ENCODE results near the gene CCDC33. TPM values are rescaled to one million over a fixed set of nuclear protein-coding genes. Genes with fewer than 3 reads are reported as not detected.
"Not testable (repeated sequence)": the region's sequence is repeated elsewhere in the genome, so short reads cannot be mapped to it uniquely, and the experiment has no call there.

Gene CCDC33
- total and polyA plus RNA-seq, 2 donors (not counting 1 experiment from before 2014, with no cell fraction given) = not detected

DNA sequence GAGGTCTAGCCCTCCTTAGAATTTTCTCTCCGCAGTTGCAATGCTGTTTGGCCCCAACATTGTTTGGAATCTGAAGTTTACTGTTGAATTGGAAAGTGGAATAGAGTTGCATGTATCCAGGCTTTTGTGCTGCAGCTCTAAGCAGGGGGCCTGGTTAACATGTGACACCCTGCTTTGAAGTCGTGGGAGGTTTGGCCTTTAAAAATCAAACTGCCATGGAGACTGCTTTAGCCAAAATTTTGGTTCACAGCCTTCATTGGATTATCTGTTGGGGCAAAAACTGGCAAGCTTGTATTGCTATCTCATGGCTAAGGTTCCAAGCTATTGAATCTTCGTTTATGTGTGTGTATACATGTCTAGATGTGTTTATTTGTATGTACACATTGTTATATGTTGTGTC, 115.5 kb downstream of the CCDC33 start:
- Histone ChIP-seq H2AFZ (ENCODE audit: insufficient read depth, low read depth, low read length, poor library complexity, severe bottlenecking) (no peak overlapping the region), H3K9ac (ENCODE audit: low read length) (no peak overlapping the region), H3K79me2 (ENCODE audit: control insufficient read depth, insufficient read depth, low read length) (no peaks in the 10 kb centered on the region), H3K4me3 (ENCODE audit: control extremely low read depth in 1 of 5, extremely low read depth in 1 of 5, insufficient read depth in 1 of 5, low read depth in 2 of 5, low read length in 4 of 5) (no peak overlapping the region), H3K9me3 (ENCODE audit: control extremely low read depth in 1 of 3, control insufficient read depth in 2 of 3, insufficient read depth in 1 of 3, low read length in 2 of 3) (peaks cover 0 to 8% (median 6%) of the 10 kb centered on the region in 3 donors), H4K20me1 (ENCODE audit: control insufficient read depth, insufficient read depth, low read length, poor library complexity, severe bottlenecking) (no peaks in the 10 kb centered on the region), H3K4me1 (ENCODE audit: control insufficient read depth in 2 of 2, insufficient read depth in 2 of 2, low read length in 2 of 2) (no peaks in the 10 kb centered on the region), H3K36me3 (replicated peaks in 1 of 2; ENCODE audit: control extremely low read depth in 1 of 2, control insufficient read depth in 1 of 2, extremely low read depth in 1 of 2, insufficient read depth in 2 of 2, low read length in 1 of 2) (no peaks in the 10 kb centered on the region), H3K27ac (ENCODE audit: low read length in 2 of 2) (no peak overlapping the region), H3K27me3 (replicated peaks in 1 of 4; ENCODE audit: control extremely low read depth in 1 of 4, control insufficient read depth in 3 of 4, insufficient read depth in 4 of 4, low read length in 3 of 4) (peaks cover 0 to 11% (median 0%) of the 10 kb centered on the region in 4 experiments), H3K4me2 (replicated peaks; ENCODE audit: low read depth, low read length, poor library complexity, severe bottlenecking) (no peak overlapping the region)
- H3K9me3 Mint-ChIP-seq (ENCODE audit: insufficient read depth) = peaks cover 2% of the 10 kb centered on the region
- H3K27ac Mint-ChIP-seq = no peak overlapping the region
- TF ChIP-seq EZH2 (IDR thresholded peaks at IDR 0.05; ENCODE audit: borderline replicate concordance, insufficient read depth, low read depth, low read length, poor library complexity, severe bottlenecking) (no peak), CTCF (IDR thresholded peaks at IDR 0.05) (no peak)
- POLR2A ChIA-PET = no interaction called here
- intact Hi-C loops (cut with micrococcal nuclease) = no loop called here
- WGBS (ENCODE audit: insufficient coverage) = 53% methylated on average over 2 of the region's 3 CpGs
- H3K4me1 Mint-ChIP-seq = no peaks in the 10 kb centered on the region
- ATAC-seq (ENCODE audit: low read depth) = no peak
- no peak for DNase-seq
- CTCF ChIA-PET = no interaction called here
- H3K4me3 Mint-ChIP-seq = no peak overlapping the region
- H3K27me3 Mint-ChIP-seq = peaks cover 30% of the 10 kb centered on the region

- peaks cover 0 to 8% (median 6%) of the 10 kb centered on the region in 3 donors for H3K9me3 ChIP-seq (ENCODE audit: control extremely low read depth in 1 of 3, control insufficient read depth in 2 of 3, insufficient read depth in 1 of 3, low read length in 2 of 3)
- H3K9ac ChIP-seq (ENCODE audit: low read length) = no peak overlapping the region
- CTCF ChIA-PET = no interaction called here
- Mint-ChIP-seq H3K27ac (no peak overlapping the region), H3K4me3 (no peak overlapping the region), H3K4me1 (no peaks in the 10 kb centered on the region), H3K9me3 (ENCODE audit: insufficient read depth) (peaks cover 2% of the 10 kb centered on the region), H3K27me3 (peaks cover 28% of the 10 kb centered on the region)
- H3K79me2 ChIP-seq (ENCODE audit: control insufficient read depth, insufficient read depth, low read length) = no peaks in the 10 kb centered on the region
- no peak for ATAC-seq (ENCODE audit: low read depth)
- DNase-seq = no peak
- no peak overlapping the region for H2AFZ ChIP-seq (ENCODE audit: insufficient read depth, low read depth, low read length, poor library complexity, severe bottlenecking)
- intact Hi-C loops (cut with micrococcal nuclease) = no loop called here
- H3K36me3 ChIP-seq (replicated peaks in 1 of 2; ENCODE audit: control extremely low read depth in 1 of 2, control insufficient read depth in 1 of 2, extremely low read depth in 1 of 2, insufficient read depth in 2 of 2, low read length in 1 of 2) = no peaks in the 10 kb centered on the region
- no peak overlapping the region for H3K27ac ChIP-seq (ENCODE audit: low read length in 2 of 2)
- H3K4me2 ChIP-seq (replicated peaks; ENCODE audit: low read depth, low read length, poor library complexity, severe bottlenecking) = no peak overlapping the region
- H3K4me3 ChIP-seq (ENCODE audit: control extremely low read depth in 1 of 5, extremely low read depth in 1 of 5, insufficient read depth in 1 of 5, low read depth in 2 of 5, low read length in 4 of 5) = no peak overlapping the region
- no peaks in the 10 kb centered on the region for H4K20me1 ChIP-seq (ENCODE audit: control insufficient read depth, insufficient read depth, low read length, poor library complexity, severe bottlenecking)
- H3K4me1 ChIP-seq (ENCODE audit: control insufficient read depth in 2 of 2, insufficient read depth in 2 of 2, low read length in 2 of 2) = no peaks in the 10 kb centered on the region
- POLR2A ChIA-PET = no interaction called here
- WGBS (ENCODE audit: insufficient coverage) = 100% methylated on average over 1 of the region's 3 CpGs
- peaks cover 0 to 11% (median 0%) of the 10 kb centered on the region in 4 experiments for H3K27me3 ChIP-seq (replicated peaks in 1 of 4; ENCODE audit: control extremely low read depth in 1 of 4, control insufficient read depth in 3 of 4, insufficient read depth in 4 of 4, low read length in 3 of 4)
- no peak for TF ChIP-seq CTCF (IDR thresholded peaks at IDR 0.05)
- no peak for TF ChIP-seq EZH2 (IDR thresholded peaks at IDR 0.05; ENCODE audit: borderline replicate concordance, insufficient read depth, low read depth, low read length, poor library complexity, severe bottlenecking)
These were observed 116.3 kb downstream of the CCDC33 start for GRCh38 chr15:74352393-74352910.

GRCh38 chr15:74353992-74354391, 117.9 kb downstream of the CCDC33 start:
- CTCF ChIA-PET; H3K9me3 ChIP-seq (ENCODE audit: control extremely low read depth in 1 of 3, control insufficient read depth in 2 of 3, insufficient read depth in 1 of 3, low read length in 2 of 3); H3K4me3 ChIP-seq (ENCODE audit: control extremely low read depth in 1 of 5, extremely low read depth in 1 of 5, insufficient read depth in 1 of 5, low read depth in 2 of 5, low read length in 4 of 5); intact Hi-C loops (cut with micrococcal nuclease); H3K4me1 Mint-ChIP-seq; H3K79me2 ChIP-seq (ENCODE audit: control insufficient read depth, insufficient read depth, low read length); H3K9ac ChIP-seq (ENCODE audit: low read length); H3K4me3 Mint-ChIP-seq; POLR2A ChIA-PET; DNase-seq; H3K4me1 ChIP-seq (ENCODE audit: control insufficient read depth in 2 of 2, insufficient read depth in 2 of 2, low read length in 2 of 2); H3K27ac ChIP-seq (ENCODE audit: low read length in 2 of 2); H3K36me3 ChIP-seq (replicated peaks in 1 of 2; ENCODE audit: control extremely low read depth in 1 of 2, control insufficient read depth in 1 of 2, extremely low read depth in 1 of 2, insufficient read depth in 2 of 2, low read length in 1 of 2); H2AFZ ChIP-seq (ENCODE audit: insufficient read depth, low read depth, low read length, poor library complexity, severe bottlenecking); H3K9me3 Mint-ChIP-seq (ENCODE audit: insufficient read depth); H4K20me1 ChIP-seq (ENCODE audit: control insufficient read depth, insufficient read depth, low read length, poor library complexity, severe bottlenecking); H3K4me2 ChIP-seq (replicated peaks; ENCODE audit: low read depth, low read length, poor library complexity, severe bottlenecking); H3K27ac Mint-ChIP-seq; ATAC-seq (ENCODE audit: low read depth): not testable (repeated sequence)
- peaks cover 0 to 11% (median 0%) of the 10 kb centered on the region in 4 experiments for H3K27me3 ChIP-seq (replicated peaks in 1 of 4; ENCODE audit: control extremely low read depth in 1 of 4, control insufficient read depth in 3 of 4, insufficient read depth in 4 of 4, low read length in 3 of 4)
- WGBS (ENCODE audit: insufficient coverage) = 92% methylated on average over 2 of the region's 2 CpGs
- peaks cover 28% of the 10 kb centered on the region for H3K27me3 Mint-ChIP-seq
